NB4 (cell line): ENCODE results near the gene SMIM5.

ENCODE experiments used
- CTCF ChIP-seq: IDR thresholded peaks from one replicate; pipeline ENCODE4 v1.5.1; 2012; ENCODE audit warnings: low read depth, low read length
- POLR2A ChIP-seq: IDR thresholded peaks from 2 replicates; pipeline ENCODE4 v1.6.1; 2011; ENCODE audit warnings: mild to moderate bottlenecking; ENCODE audit not compliant: insufficient read length; ENCODE audit errors: extremely low read depth
- TF ChIP-seq, protein P1 (sequence below): IDR thresholded peaks from 2 replicates; pipeline ENCODE4 v1.6.1; 2011; ENCODE audit warnings: low read depth, low read length

DNA sequence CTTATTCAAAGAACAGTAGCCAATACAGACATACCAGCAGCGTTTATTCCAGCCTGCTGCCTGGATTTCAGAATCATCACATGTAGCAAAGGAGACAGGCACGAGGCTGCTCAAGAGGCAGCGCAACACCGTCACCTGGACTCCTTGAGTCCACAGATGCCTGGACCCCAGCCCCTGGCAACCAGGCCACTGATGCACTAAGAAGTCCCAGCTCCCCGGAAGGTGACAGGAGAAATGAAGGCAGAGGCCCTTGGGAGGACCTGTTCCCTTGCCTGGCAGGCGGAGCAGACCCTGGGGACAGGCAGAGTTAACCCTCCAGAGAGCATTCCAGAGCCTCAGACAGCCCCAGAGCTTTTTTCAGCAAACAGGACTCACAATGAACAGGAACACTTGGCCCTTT is 16.5 kb downstream of the SMIM5 start:
- TF ChIP-seq CTCF, result no peak
- no peak for TF ChIP-seq POLR2A
- TF ChIP-seq, protein P1, sequence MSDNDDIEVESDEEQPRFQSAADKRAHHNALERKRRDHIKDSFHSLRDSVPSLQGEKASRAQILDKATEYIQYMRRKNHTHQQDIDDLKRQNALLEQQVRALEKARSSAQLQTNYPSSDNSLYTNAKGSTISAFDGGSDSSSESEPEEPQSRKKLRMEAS, result no peak
